HepG2 (cell line): ENCODE data around the gene ZSCAN31. TPM values are rescaled to one million over a fixed set of nuclear protein-coding genes. Genes with fewer than 3 reads are reported as not detected.

Source experiments
- ARNT ChIP-seq: fragments of 450-650 bp; IDR thresholded peaks from 2 replicates; pipeline ENCODE4 v1.6.1; 2017
- ATF7 ChIP-seq, 2 experiments: fragments of 450-650 bp in 1 of 2; sonication (generic) in 1 of 2; formaldehyde crosslinking in 1 of 2; IDR thresholded peaks; 2 replicates each; pipeline versions ENCODE4 v1.4.0 to v1.6.1; 2016 to 2020; ENCODE audit warnings: antibody characterized with exemption in 1 of 2, mild to moderate bottlenecking in 1 of 2, missing genetic modification reagents in 1 of 2
- CHD4 ChIP-seq: fragments of 200-600 bp; sonication (generic); IDR thresholded peaks from 2 replicates; pipeline ENCODE4 v1.7.0; 2017; ENCODE audit warnings: mild to moderate bottlenecking, low read length, borderline replicate concordance
- EZH2 ChIP-seq: conservative IDR thresholded peaks from 2 replicates; pipeline ENCODE4 v1.6.1; 2012; ENCODE audit warnings: mild to moderate bottlenecking, low read depth, low read length, moderate library complexity
- FOXO1 ChIP-seq: sonication (generic); formaldehyde crosslinking; IDR thresholded peaks from 2 replicates; pipeline ENCODE4 v1.4.0; 2020; ENCODE audit warnings: missing genetic modification reagents
- GLI4 ChIP-seq: sonication (generic); formaldehyde crosslinking; IDR thresholded peaks from 2 replicates; pipeline ENCODE4 v1.5.1; 2020; ENCODE audit warnings: missing genetic modification reagents, mild to moderate bottlenecking, moderate library complexity, borderline replicate concordance
- IKZF1 ChIP-seq: fragments of 450-650 bp; IDR thresholded peaks from 2 replicates; pipeline ENCODE4 v1.7.1; 2016
- JUNB ChIP-seq: sonication (generic); formaldehyde crosslinking; IDR thresholded peaks from 2 replicates; pipeline ENCODE4 v1.8.0; 2022; ENCODE audit warnings: missing genetic modification reagents, mild to moderate bottlenecking, borderline replicate concordance
- MAFF ChIP-seq: IDR thresholded peaks from 2 replicates; pipeline ENCODE4 v1.6.1; 2011; ENCODE audit warnings: low read depth, low read length, improper control_type of control experiment
- MAFK ChIP-seq, 2 experiments: IDR thresholded peaks in 1 of 2; conservative IDR thresholded peaks in 1 of 2; 2 replicates each; pipeline ENCODE4 v1.6.1; 2011; ENCODE audit warnings: improper control_type of control experiment in 2 of 2, low read length in 2 of 2
- NFATC3 ChIP-seq: sonication (generic); formaldehyde crosslinking; IDR thresholded peaks from 2 replicates; pipeline ENCODE4 v1.5.1; 2020; ENCODE audit warnings: mild to moderate bottlenecking, missing genetic modification reagents
- SIN3B ChIP-seq: fragments of 150-350 bp; IDR thresholded peaks from 2 replicates; pipeline ENCODE4 v1.6.1; 2014; ENCODE audit warnings: low read length
- SNRNP70 ChIP-seq: fragments of 200-400 bp; formaldehyde crosslinking; IDR thresholded peaks from 2 replicates; pipeline ENCODE4 v1.6.1; 2017; ENCODE audit warnings: mild to moderate bottlenecking, low read depth, low read length, moderate library complexity
- SP4 ChIP-seq: sonication (generic); formaldehyde crosslinking; IDR thresholded peaks from 2 replicates; pipeline ENCODE4 v1.8.1; 2023; ENCODE audit warnings: mild to moderate bottlenecking, missing genetic modification reagents
- SP5 ChIP-seq: IDR thresholded peaks from 2 replicates; pipeline ENCODE4 v1.6.1; 2016; ENCODE audit warnings: low read depth, borderline replicate concordance
- TAF15 ChIP-seq: fragments of 200-400 bp; formaldehyde crosslinking; IDR thresholded peaks from one replicate; pipeline ENCODE4 v1.6.1; 2018; ENCODE audit warnings: mild to moderate bottlenecking, low read depth, low read length; ENCODE audit not compliant: poor library complexity, severe bottlenecking
- TOPORS ChIP-seq: sonication (generic); formaldehyde crosslinking; IDR thresholded peaks from 2 replicates; pipeline ENCODE4 v1.8.0; 2023; ENCODE audit warnings: mild to moderate bottlenecking, missing genetic modification reagents
- ZMAT3 ChIP-seq: sonication (generic); formaldehyde crosslinking; conservative IDR thresholded peaks from 2 replicates; pipeline ENCODE4 v1.7.0; 2021; ENCODE audit warnings: missing genetic modification reagents
- ZMYM4 ChIP-seq: sonication (generic); formaldehyde crosslinking; IDR thresholded peaks from 2 replicates; pipeline ENCODE4 v1.8.1; 2023; ENCODE audit warnings: mild to moderate bottlenecking, missing genetic modification reagents
- ZNF234 ChIP-seq: sonication (generic); formaldehyde crosslinking; conservative IDR thresholded peaks from 2 replicates; pipeline ENCODE4 v1.5.1; 2020; ENCODE audit warnings: mild to moderate bottlenecking, missing genetic modification reagents
- ZNF562 ChIP-seq: sonication (generic); formaldehyde crosslinking; IDR thresholded peaks from 2 replicates; pipeline ENCODE4 v1.8.0; 2022; ENCODE audit warnings: missing genetic modification reagents, borderline replicate concordance
- ZNF619 ChIP-seq: sonication (generic); formaldehyde crosslinking; IDR thresholded peaks from 2 replicates; pipeline ENCODE4 v1.4.0; 2020; ENCODE audit warnings: mild to moderate bottlenecking, missing genetic modification reagents
- ZNF660 ChIP-seq: sonication (generic); formaldehyde crosslinking; IDR thresholded peaks from 2 replicates; pipeline ENCODE4 v1.5.1; 2020; ENCODE audit warnings: mild to moderate bottlenecking, low read depth, missing genetic modification reagents, borderline replicate concordance
- ZNF674 ChIP-seq: sonication (generic); formaldehyde crosslinking; IDR thresholded peaks from 2 replicates; pipeline ENCODE4 v1.5.0; 2020; ENCODE audit warnings: low read depth, mild to moderate bottlenecking, missing genetic modification reagents
- ZNF747 ChIP-seq: sonication (generic); formaldehyde crosslinking; IDR thresholded peaks from 2 replicates; pipeline ENCODE4 v1.8.1; 2023; ENCODE audit warnings: missing genetic modification reagents, mild to moderate bottlenecking, borderline replicate concordance
- polyA plus RNA-seq, 8 experiments: library from polyadenylated mRNA; depleted of rRNA in 3 of 8; stranded (reverse) in 7 of 8; unstranded in 1 of 8; fragments of >200 nt; fragmentation: Illumina TruSeq in 4 of 8; extraction: Trizol in 4 of 8; gene quantifications; 2 replicates each; pipeline versions ENCODE4 v1.2.1 to v1.2.3, GENCODE V29; 2011 to 2016; ENCODE audit warnings: low read depth in 4 of 8, missing spikeins in 1 of 8, mixed read lengths in 1 of 8; ENCODE audit not compliant: insufficient read depth in 1 of 8
- total RNA-seq, 5 experiments: library from RNA; depleted of rRNA; stranded (reverse); fragments of >200 nt; fragmentation: Illumina TruSeq; extraction: Trizol; gene quantifications; 2 replicates each; pipeline ENCODE4 v1.2.3, GENCODE V29; 2016; ENCODE audit warnings: low read depth in 1 of 5
- TF ChIP-seq, protein P1 (sequence below): sonication (generic); formaldehyde crosslinking; IDR thresholded peaks from 2 replicates; pipeline ENCODE4 v1.9.0; 2021; ENCODE audit warnings: missing genetic modification reagents, mild to moderate bottlenecking, borderline replicate concordance
- TF ChIP-seq, protein P2 (sequence below): sonication (generic); formaldehyde crosslinking; IDR thresholded peaks from 2 replicates; pipeline ENCODE4 v1.4.0; 2020; ENCODE audit warnings: missing genetic modification reagents, mild to moderate bottlenecking, borderline replicate concordance

ZSCAN31 gene
- total and polyA plus RNA-seq, 2 of the 13 experiments (the other 11 are each of a cell fraction or from before 2014, with no cell fraction given), result 5.3 to 6.2 TPM

DNA sequence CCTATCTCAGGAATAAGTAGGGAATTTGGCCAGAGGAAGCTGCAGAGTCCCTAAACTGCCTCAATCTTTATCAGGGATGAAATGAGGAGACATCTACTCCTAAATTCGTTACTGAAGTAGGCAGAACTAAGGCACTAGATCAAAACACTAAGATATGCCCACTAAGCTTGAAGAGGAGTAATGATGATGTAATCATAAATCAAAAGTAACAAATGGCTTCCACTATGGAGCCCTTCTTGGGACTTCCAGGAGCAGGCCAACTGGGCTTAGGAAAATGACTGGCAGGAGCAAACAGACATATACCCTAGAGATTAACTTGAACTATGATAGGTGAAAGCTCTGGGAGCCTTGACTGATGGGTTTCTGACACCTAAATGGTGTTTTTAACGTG lies 48.2 kb upstream of the ZSCAN31 start (continued):
- TF ChIP-seq CHD4 (no peak), IKZF1 (no peak), SIN3B (no peak), FOXO1 (CRISPR knock-in tag) (no peak), TAF15 (no peak), MAFF (peak; percentile 31; the same call in 1 of the 2 replicates), ZNF660 (no peak), JUNB (CRISPR knock-in tag) (no peak), SP5 (CRISPR knock-in tag) (no peak), GLI4 (CRISPR knock-in tag) (no peak), ZMAT3 (0 out of 2 replicates have a peak, but pooled peaks have one; percentile 3), SP4 (CRISPR knock-in tag) (no peak), SNRNP70 (no peak), ARNT (no peak), ATF7 (IDR thresholded peaks at IDR 0.05) (peak; percentile 89), ATF7 (CRISPR knock-in tag; IDR thresholded peaks at IDR 0.05) (no peak), ZMYM4 (CRISPR knock-in tag) (no peak), ZNF747 (CRISPR knock-in tag) (no peak), ZNF674 (no peak), EZH2 (no peak), ZNF562 (CRISPR knock-in tag) (0 out of 2 replicates have a peak, but pooled peaks have one; percentile 23), MAFK (conservative IDR thresholded peaks at IDR 0.05 in 1 of 2, IDR thresholded peaks at IDR 0.05 in 1 of 2; ENCODE audit: low read length in 2 of 2) (peak; percentile 42 to 46; a peak in 3 of 4 replicates), TOPORS (no peak), ZNF234 (CRISPR knock-in tag) (no peak), ZNF619 (CRISPR knock-in tag) (no peak), NFATC3 (CRISPR knock-in tag) (no peak)
- TF ChIP-seq, protein P1, sequence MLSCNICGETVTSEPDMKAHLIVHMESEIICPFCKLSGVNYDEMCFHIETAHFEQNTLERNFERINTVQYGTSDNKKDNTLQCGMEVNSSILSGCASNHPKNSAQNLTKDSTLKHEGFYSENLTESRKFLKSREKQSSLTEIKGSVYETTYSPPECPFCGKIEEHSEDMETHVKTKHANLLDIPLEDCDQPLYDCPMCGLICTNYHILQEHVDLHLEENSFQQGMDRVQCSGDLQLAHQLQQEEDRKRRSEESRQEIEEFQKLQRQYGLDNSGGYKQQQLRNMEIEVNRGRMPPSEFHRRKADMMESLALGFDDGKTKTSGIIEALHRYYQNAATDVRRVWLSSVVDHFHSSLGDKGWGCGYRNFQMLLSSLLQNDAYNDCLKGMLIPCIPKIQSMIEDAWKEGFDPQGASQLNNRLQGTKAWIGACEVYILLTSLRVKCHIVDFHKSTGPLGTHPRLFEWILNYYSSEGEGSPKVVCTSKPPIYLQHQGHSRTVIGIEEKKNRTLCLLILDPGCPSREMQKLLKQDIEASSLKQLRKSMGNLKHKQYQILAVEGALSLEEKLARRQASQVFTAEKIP (CRISPR knock-in tag), result no peak
- TF ChIP-seq, protein P2, sequence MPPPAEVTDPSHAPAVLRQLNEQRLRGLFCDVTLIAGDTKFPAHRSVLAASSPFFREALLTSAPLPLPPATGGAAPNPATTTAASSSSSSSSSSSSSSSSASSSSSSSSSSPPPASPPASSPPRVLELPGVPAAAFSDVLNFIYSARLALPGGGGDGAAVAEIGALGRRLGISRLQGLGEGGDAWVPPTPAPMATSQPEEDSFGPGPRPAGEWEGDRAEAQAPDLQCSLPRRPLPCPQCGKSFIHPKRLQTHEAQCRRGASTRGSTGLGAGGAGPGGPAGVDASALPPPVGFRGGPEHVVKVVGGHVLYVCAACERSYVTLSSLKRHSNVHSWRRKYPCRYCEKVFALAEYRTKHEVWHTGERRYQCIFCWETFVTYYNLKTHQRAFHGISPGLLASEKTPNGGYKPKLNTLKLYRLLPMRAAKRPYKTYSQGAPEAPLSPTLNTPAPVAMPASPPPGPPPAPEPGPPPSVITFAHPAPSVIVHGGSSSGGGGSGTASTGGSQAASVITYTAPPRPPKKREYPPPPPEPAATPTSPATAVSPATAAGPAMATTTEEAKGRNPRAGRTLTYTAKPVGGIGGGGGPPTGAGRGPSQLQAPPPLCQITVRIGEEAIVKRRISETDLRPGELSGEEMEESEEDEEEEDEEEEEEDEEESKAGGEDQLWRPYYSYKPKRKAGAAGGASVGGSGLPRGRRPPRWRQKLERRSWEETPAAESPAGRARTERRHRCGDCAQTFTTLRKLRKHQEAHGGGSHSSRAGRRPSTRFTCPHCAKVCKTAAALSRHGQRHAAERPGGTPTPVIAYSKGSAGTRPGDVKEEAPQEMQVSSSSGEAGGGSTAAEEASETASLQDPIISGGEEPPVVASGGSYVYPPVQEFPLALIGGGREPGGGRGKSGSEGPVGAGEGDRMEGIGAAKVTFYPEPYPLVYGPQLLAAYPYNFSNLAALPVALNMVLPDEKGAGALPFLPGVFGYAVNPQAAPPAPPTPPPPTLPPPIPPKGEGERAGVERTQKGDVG (CRISPR knock-in tag), result no peak
